Measurements from ENCODE around the gene TNK2.

DNA sequence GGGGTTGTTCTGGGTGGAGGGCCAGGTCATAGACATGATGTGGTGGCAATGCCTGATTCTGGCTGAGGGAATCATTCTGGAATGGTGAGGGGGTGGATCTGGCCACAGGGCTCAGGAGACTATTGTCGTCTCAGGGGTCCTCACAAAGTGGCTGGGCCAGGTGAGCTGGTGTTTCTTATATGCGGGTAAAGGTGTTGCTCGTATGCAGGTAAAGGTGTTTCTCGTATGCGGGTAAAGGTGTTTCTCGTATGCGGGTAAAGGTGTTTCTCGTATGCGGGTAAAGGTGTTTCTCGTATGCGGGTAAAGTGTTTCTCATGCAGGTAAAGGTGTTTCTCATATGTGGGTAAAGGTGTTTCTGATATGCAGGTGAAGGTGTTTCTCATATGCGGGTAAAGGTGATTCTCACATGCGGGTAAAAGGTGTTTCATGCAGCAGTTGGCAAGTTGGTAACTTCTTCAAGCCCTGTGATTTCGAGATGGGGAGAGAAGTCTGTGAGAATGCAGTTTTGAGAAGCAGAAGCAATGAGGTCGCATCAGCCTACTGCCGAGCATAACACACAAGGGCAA lies 86.1 kb downstream of the TNK2 start:
- TF ChIP-seq, protein P1, sequence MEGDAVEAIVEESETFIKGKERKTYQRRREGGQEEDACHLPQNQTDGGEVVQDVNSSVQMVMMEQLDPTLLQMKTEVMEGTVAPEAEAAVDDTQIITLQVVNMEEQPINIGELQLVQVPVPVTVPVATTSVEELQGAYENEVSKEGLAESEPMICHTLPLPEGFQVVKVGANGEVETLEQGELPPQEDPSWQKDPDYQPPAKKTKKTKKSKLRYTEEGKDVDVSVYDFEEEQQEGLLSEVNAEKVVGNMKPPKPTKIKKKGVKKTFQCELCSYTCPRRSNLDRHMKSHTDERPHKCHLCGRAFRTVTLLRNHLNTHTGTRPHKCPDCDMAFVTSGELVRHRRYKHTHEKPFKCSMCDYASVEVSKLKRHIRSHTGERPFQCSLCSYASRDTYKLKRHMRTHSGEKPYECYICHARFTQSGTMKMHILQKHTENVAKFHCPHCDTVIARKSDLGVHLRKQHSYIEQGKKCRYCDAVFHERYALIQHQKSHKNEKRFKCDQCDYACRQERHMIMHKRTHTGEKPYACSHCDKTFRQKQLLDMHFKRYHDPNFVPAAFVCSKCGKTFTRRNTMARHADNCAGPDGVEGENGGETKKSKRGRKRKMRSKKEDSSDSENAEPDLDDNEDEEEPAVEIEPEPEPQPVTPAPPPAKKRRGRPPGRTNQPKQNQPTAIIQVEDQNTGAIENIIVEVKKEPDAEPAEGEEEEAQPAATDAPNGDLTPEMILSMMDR (IDR thresholded peaks at IDR 0.05; ENCODE audit: insufficient read depth, low read depth, low read length) = no peak
- TF ChIP-seq EZH2 (IDR thresholded peaks at IDR 0.05; ENCODE audit: insufficient read depth, low read length) = no peak
